ENCODE measurements around the gene RBM47. TPM values are rescaled to one million over a fixed set of nuclear protein-coding genes. Genes with fewer than 3 reads are reported as not detected.

Gene RBM47
- total and polyA plus RNA-seq, 2 of the 4 experiments (the other 2 are of a cell fraction) = 0.44 to 1.1 TPM

- Histone ChIP-seq H2AFZ (replicated peaks; ENCODE audit: low read length, poor library complexity) (no peak overlapping the region), H3K9me1 (ENCODE audit: insufficient read depth, low read length) (no peaks in the 10 kb centered on the region; the same call in 1 of the 2 replicates), H4K5ac (ENCODE audit: low read depth, low read length) (no peak overlapping the region), H3K14ac (replicated peaks; ENCODE audit: low read depth, low read length) (0 out of 2 replicates have a peak overlapping the region, but pooled peaks have one; percentile 8), H2AK5ac (ENCODE audit: low read depth, low read length) (peak overlapping the region; percentile 15; the same call in 1 of the 2 replicates), H3K18ac (ENCODE audit: low read depth, low read length) (no peak overlapping the region; the same call in 1 of the 2 replicates), H3K56ac (ENCODE audit: extremely low read depth, insufficient read depth, low read length) (no peak overlapping the region), H3K27me3 (ENCODE audit: control insufficient read depth, insufficient read depth, low read length) (no peaks in the 10 kb centered on the region), H4K20me1 (ENCODE audit: insufficient read depth, low read length) (no peaks in the 10 kb centered on the region), H4K91ac (ENCODE audit: insufficient read depth, low read depth, low read length) (no peak overlapping the region; the same call in 1 of the 2 replicates), H2AK9ac (replicated peaks; ENCODE audit: low read depth, low read length, poor library complexity) (no peak overlapping the region), H3K27ac (ENCODE audit: insufficient read depth, low read length) (no peak overlapping the region), H3K79me1 (ENCODE audit: low read depth in 1 of 2, low read length in 2 of 2) (no peaks in the 10 kb centered on the region), H2BK120ac (ENCODE audit: low read depth, low read length) (peak overlapping the region; percentile 6; the same call in 1 of the 2 replicates), H3K36me3 (ENCODE audit: control insufficient read depth, insufficient read depth, low read length) (no peaks in the 10 kb centered on the region), H2BK20ac (ENCODE audit: low read depth, low read length) (peak overlapping the region; percentile 56; the same call in 1 of the 2 replicates), H3K4me3 (ENCODE audit: insufficient read depth, low read depth, low read length) (no peak overlapping the region), H3K9me3 (ENCODE audit: control insufficient read depth, insufficient read depth, low read length) (no peaks in the 10 kb centered on the region), H2BK15ac (ENCODE audit: low read depth, low read length) (peak overlapping the region; percentile 25; the same call in 1 of the 3 replicates), H3K23ac (ENCODE audit: low read depth, low read length) (no peak overlapping the region), H2BK5ac (ENCODE audit: low read depth, low read length, poor library complexity, severe bottlenecking) (peak overlapping the region; percentile 5), H3K4ac (ENCODE audit: low read depth, low read length) (no peak overlapping the region), H3K9ac (ENCODE audit: low read depth, low read length) (no peak overlapping the region), H3K4me1 (ENCODE audit: control insufficient read depth, insufficient read depth, low read length) (peaks cover 4% of the 10 kb centered on the region; the same call in 1 of the 2 replicates), H4K8ac (ENCODE audit: low read depth in 2 of 2, low read length in 2 of 2) (0 out of 4 replicates have a peak overlapping the region, but pooled peaks of 1 of the 2 experiments have one; percentile 15), H3K4me2 (ENCODE audit: low read depth, low read length) (no peak overlapping the region)
- BruUV-seq (replicated peaks) = no TSS peak
- TF ChIP-seq NFE2L2 (IDR thresholded peaks at IDR 0.05; ENCODE audit: low read depth, low read length) (no peak), CEBPB (IDR thresholded peaks at IDR 0.05; ENCODE audit: low read depth, low read length) (peak; percentile 59; the same call in 1 of the 2 replicates), RFX5 (IDR thresholded peaks at IDR 0.05; ENCODE audit: low read depth, low read length) (no peak), RCOR1 (IDR thresholded peaks at IDR 0.05; ENCODE audit: insufficient replicate concordance, low read length) (no peak)
- peak; percentile 89 for ATAC-seq (ENCODE audit: low read depth)
- in situ Hi-C loops (cut with MboI; ENCODE audit: low sequenced_read_pairs) (no loop called here), dilution Hi-C loops (cut with HindIII; ENCODE audit: low sequenced_read_pairs, unreplicated experiment) (no loop called here), intact Hi-C loops (cut with micrococcal nuclease) (no loop called here)
- ChIA-PET CTCF (no interaction called here), POLR2A (ENCODE audit: unreplicated experiment) (no interaction called here)
- 80% methylated on average over 9 of the region's 14 CpGs; no CpG with 5 or more reads in 1 of the 2 experiments for WGBS, 2 experiments (ENCODE audit: extremely low coverage in 2 of 2, insufficient read length in 1 of 2)
- DNase-seq = peak; percentile 79
Measured at GRCh38 chr4:40594261-40595178, 35.1 kb downstream of the RBM47 start.
